Right ventricle myocardium superior (tissue), 1 donor: ENCODE data around the gene WNT5A. TPM values are rescaled to one million over a fixed set of nuclear protein-coding genes. Genes with fewer than 3 reads are reported as not detected.

Source experiments
- ATAC-seq: fragments of 200-7000 bp; cut with Tn5 transposase; one replicate; pipeline ENCODE4 v1.9.1; 2020; ENCODE audit warnings: mild to moderate bottlenecking; ENCODE audit not compliant: poor library complexity
- DNase-seq: peaks from one replicate; pipeline ENCODE4 v3.0.0-alpha.2; 2020
- intact Hi-C: fragments of 100-400 bp; cut with DNase I; formaldehyde crosslinking; loops from one replicate; pipeline ENCODE4 v1.11.2; 2022
- long read RNA-seq: library from polyadenylated mRNA; unstranded; transcript quantifications from one replicate; pipeline ENCODE4 v2.0.0, GENCODE V29; 2021
- total RNA-seq: library from RNA; stranded (reverse); fragmentation: NEBNext Ultra II Directional; extraction: Animal tissue kit (Norgen Biotek cat#: 25700); gene quantifications from one replicate; pipeline ENCODE4 v1.2.1, GENCODE V29; 2021
- donor health status: DM: no; HTN: yes; CAD: no; lungs with severe emphysema.

WNT5A gene
- total RNA-seq: 6.7 TPM
- long read RNA-seq, full-length matches to known transcripts: 4 of 12 reads
- long read RNA-seq, partial matches to known transcripts: 7 of 12 reads
- long read RNA-seq, other reads (novel, unspliced or antisense): 1 of 12 reads

GRCh38 chr3:55486857-55487380 lies at the start of gene WNT5A:
Gene WNT5A, minus strand, starts transcription at chr3:55487306. Its CDS starts 321 bp downstream, at chr3:55486985.
- ATAC-seq (peak; percentile 53), DNase-seq (peak; percentile 69)
- intact Hi-C loops: loop anchor here (5.0 kb wide), 2 partner anchors 230 to 555 kb away; no protein-coding TSS in a partner anchor

- no peak for ATAC-seq
These were observed 47.8 kb upstream of the WNT5A start for GRCh38 chr3:55534876-55535275.

GRCh38 chr3:55532806-55533205 lies 45.7 kb upstream of the WNT5A start:
- intact Hi-C loops: no loop called here
- DNase-seq (no peak), ATAC-seq (no peak)

More at GRCh38 chr3:55534876-55535275, 47.8 kb upstream of the WNT5A start:
- intact Hi-C loops: no loop called here
- no peak for DNase-seq

GRCh38 chr3:55531321-55531720 lies 44.2 kb upstream of the WNT5A start:
- ATAC-seq: no peak
- intact Hi-C loops: no loop called here
- no peak for DNase-seq

- DNase-seq: no peak
- intact Hi-C loops: no loop called here
These were observed 40.3 kb upstream of the WNT5A start for GRCh38 chr3:55527361-55527760.

GRCh38 chr3:55526332-55527030 lies 39.4 kb upstream of the WNT5A start:
- intact Hi-C loops: no loop called here
- DNase-seq (no peak), ATAC-seq (no peak)

More at GRCh38 chr3:55527361-55527760, 40.3 kb upstream of the WNT5A start:
- ATAC-seq: no peak

- no peak for DNase-seq
- intact Hi-C loops: no loop called here
- ATAC-seq: no peak
These were observed 38.3 kb upstream of the WNT5A start for GRCh38 chr3:55525436-55525835.

GRCh38 chr3:55524565-55525244 lies 37.6 kb upstream of the WNT5A start:
- intact Hi-C loops: no loop called here
- no peak for ATAC-seq
- no peak for DNase-seq

- intact Hi-C loops: no loop called here
- DNase-seq (no peak), ATAC-seq (no peak)
These were observed 36.4 kb upstream of the WNT5A start for GRCh38 chr3:55523471-55523870.

GRCh38 chr3:55521738-55522421 lies 34.8 kb upstream of the WNT5A start:
- no peak for DNase-seq
- intact Hi-C loops: no loop called here
- no peak for ATAC-seq

GRCh38 chr3:55521064-55521737 lies 34.1 kb upstream of the WNT5A start:
- ATAC-seq (no peak), DNase-seq (no peak)
- intact Hi-C loops: no loop called here

GRCh38 chr3:55519019-55519418 lies 31.9 kb upstream of the WNT5A start:
- no peak for DNase-seq
- intact Hi-C loops: no loop called here
- no peak for ATAC-seq

- DNase-seq (no peak), ATAC-seq (no peak)
- intact Hi-C loops: no loop called here
These were observed 31.3 kb upstream of the WNT5A start for GRCh38 chr3:55518451-55518850.

GRCh38 chr3:55516392-55517030 lies 29.4 kb upstream of the WNT5A start:
- intact Hi-C loops: no loop called here
- ATAC-seq: no peak
- DNase-seq: no peak

GRCh38 chr3:55515550-55516246 lies 28.6 kb upstream of the WNT5A start:
- no peak for ATAC-seq
- no peak for DNase-seq
- intact Hi-C loops: no loop called here

GRCh38 chr3:55514962-55515361 lies 27.9 kb upstream of the WNT5A start:
- DNase-seq (no peak), ATAC-seq (no peak)
- intact Hi-C loops: no loop called here

GRCh38 chr3:55512571-55513343 lies 25.7 kb upstream of the WNT5A start:
- ATAC-seq: no peak
- intact Hi-C loops: no loop called here

More at GRCh38 chr3:55512571-55513343, 25.7 kb upstream of the WNT5A start:
- DNase-seq: no peak
